Glutamatergic neuron (in vitro differentiated cells): ENCODE measurements around the gene NADSYN1. TPM values are rescaled to one million over a fixed set of nuclear protein-coding genes. Genes with fewer than 3 reads are reported as not detected.

Source experiments
- DNase-seq: peaks from one replicate; pipeline ENCODE4 v3.0.0; 2022
- H3K27ac Mint-ChIP-seq: one replicate; pipeline ENCODE4 v1.8.0; 2020; ENCODE audit warnings: mild to moderate bottlenecking, mixed read lengths, inconsistent platforms; ENCODE audit not compliant: unreplicated experiment
- H3K27me3 Mint-ChIP-seq: one replicate; pipeline ENCODE4 v1.8.0; 2020; ENCODE audit warnings: mild to moderate bottlenecking, moderate library complexity, mixed read lengths, inconsistent platforms; ENCODE audit not compliant: unreplicated experiment
- H3K36me3 Mint-ChIP-seq: one replicate; pipeline ENCODE4 v1.8.0; 2020; ENCODE audit warnings: mild to moderate bottlenecking, mixed read lengths, inconsistent platforms; ENCODE audit not compliant: unreplicated experiment
- H3K4me1 Mint-ChIP-seq: one replicate; pipeline ENCODE4 v1.8.0; 2020; ENCODE audit warnings: mild to moderate bottlenecking, low read depth, mixed read lengths, inconsistent platforms; ENCODE audit not compliant: unreplicated experiment
- H3K4me3 Mint-ChIP-seq: one replicate; pipeline ENCODE4 v1.8.0; 2020; ENCODE audit warnings: mild to moderate bottlenecking, mixed read lengths, inconsistent platforms; ENCODE audit not compliant: unreplicated experiment
- H3K9me3 Mint-ChIP-seq: one replicate; pipeline ENCODE4 v1.8.0; 2020; ENCODE audit warnings: mild to moderate bottlenecking, moderate library complexity, mixed read lengths, inconsistent platforms; ENCODE audit not compliant: unreplicated experiment
- total RNA-seq: library from RNA; stranded (reverse); fragmentation: NEBNext Ultra II Directional; extraction: Animal tissue kit (Norgen Biotek cat#: 25700); gene quantifications from one replicate; pipeline ENCODE4 v1.2.1, GENCODE V29; 2021; ENCODE audit not compliant: unreplicated experiment
- TF ChIP-seq, protein P1 (sequence below): fragments of 200-600 bp; sonication (generic); IDR thresholded peaks from one replicate; pipeline ENCODE4 v1.5.0; 2021; ENCODE audit not compliant: partially characterized antibody, unreplicated experiment

The NADSYN1 gene
- total RNA-seq, 1 donor from 2014 or later, result 78.2 TPM

DNA sequence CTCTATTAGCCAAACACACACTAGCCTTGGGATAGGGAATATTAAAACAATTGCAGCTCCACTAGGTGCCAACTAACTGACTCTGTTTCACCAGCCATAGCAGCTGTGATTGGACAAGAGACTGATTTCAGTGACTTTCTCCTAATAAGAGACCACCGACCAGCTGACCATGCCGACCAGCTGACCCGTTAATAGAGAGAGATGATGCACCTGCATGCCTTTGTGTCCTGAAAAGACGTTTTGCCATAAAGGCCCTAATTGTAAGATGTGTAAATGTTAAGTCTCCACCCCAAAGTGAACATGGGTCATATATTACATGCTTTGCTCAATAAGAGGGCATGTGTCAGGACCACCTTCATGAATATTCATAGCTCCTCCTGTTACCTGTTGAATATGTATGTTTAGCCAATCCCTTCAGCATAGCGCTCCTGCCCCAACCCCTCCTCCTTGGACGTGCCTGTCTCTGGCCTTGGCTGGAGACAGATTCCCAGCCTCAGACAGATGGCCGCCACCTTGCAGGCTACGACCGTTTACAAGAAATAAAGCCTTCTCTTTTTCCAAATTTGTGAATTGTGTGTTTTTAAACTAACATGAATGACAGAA lies 1.3 kb upstream of the NADSYN1 start:
- Mint-ChIP-seq H3K36me3 (no peaks in the 10 kb centered on the region), H3K27me3 (peaks cover 13% of the 10 kb centered on the region), H3K27ac (peak overlapping the region; percentile 98), H3K9me3 (peaks cover 12% of the 10 kb centered on the region), H3K4me1 (peaks cover 35% of the 10 kb centered on the region), H3K4me3 (peak overlapping the region; percentile 89)
- TF ChIP-seq, protein P1, sequence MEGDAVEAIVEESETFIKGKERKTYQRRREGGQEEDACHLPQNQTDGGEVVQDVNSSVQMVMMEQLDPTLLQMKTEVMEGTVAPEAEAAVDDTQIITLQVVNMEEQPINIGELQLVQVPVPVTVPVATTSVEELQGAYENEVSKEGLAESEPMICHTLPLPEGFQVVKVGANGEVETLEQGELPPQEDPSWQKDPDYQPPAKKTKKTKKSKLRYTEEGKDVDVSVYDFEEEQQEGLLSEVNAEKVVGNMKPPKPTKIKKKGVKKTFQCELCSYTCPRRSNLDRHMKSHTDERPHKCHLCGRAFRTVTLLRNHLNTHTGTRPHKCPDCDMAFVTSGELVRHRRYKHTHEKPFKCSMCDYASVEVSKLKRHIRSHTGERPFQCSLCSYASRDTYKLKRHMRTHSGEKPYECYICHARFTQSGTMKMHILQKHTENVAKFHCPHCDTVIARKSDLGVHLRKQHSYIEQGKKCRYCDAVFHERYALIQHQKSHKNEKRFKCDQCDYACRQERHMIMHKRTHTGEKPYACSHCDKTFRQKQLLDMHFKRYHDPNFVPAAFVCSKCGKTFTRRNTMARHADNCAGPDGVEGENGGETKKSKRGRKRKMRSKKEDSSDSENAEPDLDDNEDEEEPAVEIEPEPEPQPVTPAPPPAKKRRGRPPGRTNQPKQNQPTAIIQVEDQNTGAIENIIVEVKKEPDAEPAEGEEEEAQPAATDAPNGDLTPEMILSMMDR, result no peak
- DNase-seq, result peak; percentile 77

DNA sequence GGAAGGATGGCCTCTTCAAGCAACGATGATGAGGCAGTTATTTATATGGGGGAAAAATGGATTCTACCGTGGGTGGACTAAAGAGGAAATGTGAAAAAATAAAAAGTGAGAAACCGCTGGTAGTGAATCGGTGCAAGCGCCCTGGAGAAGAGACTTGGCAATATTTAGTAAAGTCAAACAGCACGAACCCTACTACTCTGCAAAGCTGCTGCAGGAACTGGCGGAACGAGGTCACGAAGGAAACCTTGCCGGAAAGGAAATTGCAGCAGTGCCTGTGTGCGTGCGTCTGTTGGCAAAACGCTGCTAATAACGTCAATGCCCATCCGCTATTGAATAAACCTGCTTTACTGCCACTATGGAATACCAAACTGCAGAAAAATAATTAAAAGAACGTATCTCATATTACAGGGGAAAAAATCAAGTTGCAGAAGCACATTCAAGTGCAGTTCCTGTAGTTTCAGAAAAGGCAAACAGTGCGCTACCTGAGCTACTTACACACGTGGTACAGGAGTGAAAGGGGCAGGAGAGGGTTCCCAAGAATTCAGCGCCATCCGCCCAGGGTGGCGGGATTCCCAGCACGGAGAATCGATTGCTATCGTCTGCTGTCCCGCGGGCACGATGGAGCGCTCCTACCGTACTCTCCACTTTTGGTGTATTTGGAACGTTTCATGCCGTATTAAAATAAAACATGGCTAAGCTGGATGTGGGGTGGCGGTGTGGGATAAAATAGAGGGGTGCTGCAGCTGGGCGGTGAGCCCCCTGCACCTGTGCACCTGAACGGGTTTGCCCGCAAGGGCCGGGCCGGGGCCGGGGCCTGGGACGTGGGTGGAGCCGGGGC lies 585 bp upstream of the NADSYN1 start:
- no peaks in the 10 kb centered on the region for H3K36me3 Mint-ChIP-seq
- H3K4me1 Mint-ChIP-seq, result peaks cover 35% of the 10 kb centered on the region
- TF ChIP-seq, protein P1, result no peak
- peaks cover 12% of the 10 kb centered on the region for H3K9me3 Mint-ChIP-seq
- peak; percentile 51 for DNase-seq
- peak overlapping the region; percentile 89 for H3K4me3 Mint-ChIP-seq
- peaks cover 12% of the 10 kb centered on the region for H3K27me3 Mint-ChIP-seq
- H3K27ac Mint-ChIP-seq, result peak overlapping the region; percentile 98

DNA sequence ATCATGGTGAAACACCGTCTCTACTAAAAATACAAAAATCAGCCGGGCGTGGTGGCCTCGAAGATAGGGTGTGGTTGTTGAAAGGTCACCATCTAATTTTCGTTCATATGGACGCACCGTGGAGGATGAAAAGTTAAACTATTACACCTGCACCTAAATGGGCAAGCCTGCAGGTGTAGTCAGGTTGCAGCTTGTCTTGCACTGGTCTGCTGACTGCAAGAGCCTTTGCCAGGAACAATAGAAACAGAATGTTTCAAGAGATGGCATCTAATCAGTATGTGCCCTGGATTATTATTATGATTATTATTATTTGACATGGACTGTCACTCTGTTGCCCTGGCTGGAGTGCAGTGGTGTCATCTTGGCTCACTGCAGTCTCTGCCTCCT lies 908 bp downstream of the NADSYN1 start:
- peak overlapping the region; percentile 64 for H3K27ac Mint-ChIP-seq

DNA sequence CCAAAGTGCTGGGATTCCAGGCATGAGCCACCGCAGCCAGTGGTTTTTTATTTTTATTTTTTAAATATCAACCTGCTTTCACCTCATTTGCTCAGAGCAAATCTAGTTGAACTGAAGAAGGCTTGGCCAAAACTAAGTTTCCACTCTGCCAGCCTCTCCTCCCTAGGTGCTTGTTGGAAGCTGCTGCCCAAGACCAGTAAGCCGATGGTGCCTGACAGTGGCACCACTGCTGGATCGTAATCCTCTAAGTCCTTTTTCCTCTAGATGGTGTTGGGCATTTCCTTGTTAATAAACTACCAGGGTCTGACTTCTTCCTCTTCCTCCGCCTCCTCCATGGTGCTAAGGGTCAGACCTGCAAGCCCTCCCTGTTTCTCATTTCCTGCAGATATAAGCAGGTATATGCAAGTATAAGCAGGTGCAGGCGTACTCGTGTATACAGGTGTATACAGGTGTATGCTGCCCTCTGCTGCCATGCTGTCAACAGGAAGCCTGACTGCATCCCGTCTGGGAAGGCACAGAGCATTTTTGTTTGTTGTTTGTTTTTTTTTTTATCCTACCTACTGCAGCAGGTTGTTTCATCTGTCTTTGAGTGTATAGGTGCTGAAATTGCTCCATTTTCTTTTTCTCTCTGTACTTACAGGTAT lies 1.6 kb downstream of the NADSYN1 start:
- peak overlapping the region; percentile 71 for H3K4me3 Mint-ChIP-seq
- TF ChIP-seq, protein P1, result no peak
- no peak for DNase-seq
- peaks cover 31% of the 10 kb centered on the region for H3K4me1 Mint-ChIP-seq
- peaks cover 9% of the 10 kb centered on the region for H3K27me3 Mint-ChIP-seq
- H3K36me3 Mint-ChIP-seq, result peaks cover under 1% of the 10 kb centered on the region
- H3K9me3 Mint-ChIP-seq, result peaks cover 8% of the 10 kb centered on the region
- H3K27ac Mint-ChIP-seq, result no peak overlapping the region

More for the DNA sequence above, 908 bp downstream of the NADSYN1 start:
- Mint-ChIP-seq H3K4me3 (peak overlapping the region; percentile 92), H3K27me3 (peaks cover 9% of the 10 kb centered on the region), H3K4me1 (peaks cover 35% of the 10 kb centered on the region), H3K36me3 (no peaks in the 10 kb centered on the region), H3K9me3 (peaks cover 12% of the 10 kb centered on the region)
- DNase-seq, result no peak
- TF ChIP-seq, protein P1, result no peak
